ENCODE data around the gene PROKR2.

Gene PROKR2

GRCh38 chr20:5316188-5317158 lies at the start of gene PROKR2:
PROKR2 (minus strand) TSS chr20:5316954; CDS start chr20:5314369, 2,585 bp downstream.
- no peak for DNase-seq

DNA sequence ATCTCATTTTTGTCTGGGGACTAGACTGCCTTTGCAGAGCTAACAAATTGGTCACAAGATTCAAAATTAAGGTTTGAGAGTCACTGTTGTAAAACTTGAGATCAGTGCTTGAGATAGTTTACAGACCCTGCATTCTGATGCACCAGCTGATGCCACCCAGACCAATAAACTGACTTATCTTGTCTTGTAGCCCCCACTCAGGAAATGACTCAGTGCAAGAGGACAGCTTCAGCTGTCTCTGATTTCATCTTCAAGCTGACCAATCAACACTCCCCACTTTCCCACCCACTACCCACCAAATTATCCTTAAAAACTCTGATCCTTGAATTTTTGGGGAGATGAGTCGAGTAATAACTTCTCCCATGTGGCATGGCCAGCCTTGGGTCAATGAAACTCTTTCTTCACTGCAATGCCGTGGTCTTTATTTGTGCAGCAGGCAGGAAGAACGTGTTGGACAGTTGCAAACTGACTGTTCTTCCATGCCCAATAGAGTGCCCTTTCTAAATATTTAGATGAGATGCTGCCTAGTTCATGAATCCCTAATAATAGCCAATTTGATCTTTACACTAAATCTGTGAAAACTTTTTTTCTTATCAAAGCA lies 48.3 kb upstream of the PROKR2 start:
- no peak for DNase-seq

DNA sequence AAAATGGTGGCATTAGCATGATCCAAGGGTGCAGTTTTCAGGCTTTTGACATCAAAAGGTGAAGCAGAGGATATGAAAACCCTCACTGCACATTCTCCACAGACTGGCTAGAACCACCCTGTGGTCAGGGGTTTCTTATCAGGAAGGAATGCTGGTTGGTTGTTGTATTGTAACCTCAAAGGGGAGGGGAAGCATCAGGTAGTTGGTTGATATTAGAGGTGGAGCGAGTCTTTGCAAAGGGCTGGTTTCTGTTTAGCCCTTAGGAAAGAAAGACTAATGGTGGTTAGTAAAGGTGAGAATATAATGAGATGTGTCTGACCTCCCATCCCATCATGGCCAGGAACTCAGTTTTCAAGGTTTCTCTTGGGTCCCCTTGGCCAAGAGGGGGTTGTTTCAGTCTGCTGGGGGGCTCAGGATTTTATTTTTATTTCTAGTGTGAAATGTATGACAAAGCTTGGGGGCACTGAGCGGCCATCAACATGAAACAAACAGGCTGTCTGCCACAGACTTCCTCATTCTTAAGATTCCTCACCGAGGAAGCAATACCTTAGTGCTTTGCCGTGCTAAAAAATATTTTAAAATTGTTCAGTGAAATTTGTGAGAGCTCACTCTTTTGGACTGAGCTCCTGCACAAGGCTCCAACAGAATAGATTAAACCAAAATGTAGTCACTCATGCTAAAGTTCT lies 47.5 kb upstream of the PROKR2 start:
- DNase-seq, result no peak

DNA sequence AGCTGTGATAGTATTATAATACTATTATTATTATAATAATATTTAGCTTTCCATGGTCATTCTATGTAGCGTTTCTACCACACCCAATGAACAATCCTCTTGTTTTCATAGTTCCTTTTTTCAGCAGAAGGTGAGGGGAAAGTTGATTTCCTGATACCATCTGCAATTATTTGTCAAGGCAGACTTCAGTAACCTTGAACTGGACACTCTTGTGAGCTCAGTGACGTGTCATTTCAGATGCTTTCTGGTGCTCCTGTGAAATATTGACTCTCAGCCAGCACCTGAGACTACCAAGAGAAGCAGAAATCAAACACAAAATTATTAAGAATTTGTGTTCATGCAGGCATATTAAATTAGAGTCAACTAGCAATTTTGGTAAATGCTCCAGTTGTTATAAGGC lies 46.0 kb upstream of the PROKR2 start:
- DNase-seq, result no peak

GRCh38 chr20:5361176-5361575 lies 44.4 kb upstream of the PROKR2 start:
- no peak for DNase-seq

DNA sequence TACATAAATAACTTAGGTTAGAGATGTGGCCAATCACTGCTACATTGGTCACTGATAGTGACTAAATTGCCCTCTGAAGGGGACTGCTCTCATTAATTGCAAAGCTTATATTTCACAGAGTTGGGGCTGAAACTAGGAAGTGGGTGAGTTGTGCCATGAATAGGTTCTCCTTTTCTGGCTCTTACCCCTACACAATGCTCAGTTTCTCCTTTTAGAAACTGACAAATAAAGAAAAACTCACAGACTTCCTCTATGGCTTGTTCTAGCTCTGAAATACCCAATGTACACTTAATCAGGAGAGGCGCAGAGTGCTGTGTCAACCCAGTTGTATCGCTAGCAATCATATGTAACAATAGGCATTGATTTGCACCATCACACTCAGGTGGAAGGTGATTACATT lies 41.2 kb upstream of the PROKR2 start:
- DNase-seq, result no peak

DNA sequence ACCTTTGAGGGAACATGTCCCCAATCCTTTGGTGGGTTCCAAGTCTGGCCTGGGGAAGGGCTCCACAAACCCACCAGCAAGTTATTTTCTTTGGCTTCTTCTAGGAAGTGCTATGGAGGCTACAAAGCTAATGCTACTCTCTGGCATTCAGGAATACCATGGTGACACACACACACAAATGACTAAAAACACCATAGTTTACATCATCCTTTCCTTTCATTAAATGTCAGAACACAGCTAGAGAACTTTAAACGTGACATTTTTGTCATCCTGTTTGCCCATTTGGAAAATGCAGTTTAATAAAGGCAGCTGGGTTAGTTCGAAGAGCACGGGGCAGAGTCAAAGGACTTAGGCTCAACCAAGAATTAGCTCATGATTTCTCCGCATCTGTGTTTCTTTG lies 40.2 kb upstream of the PROKR2 start:
- no peak for DNase-seq

GRCh38 chr20:5354901-5355300 lies 38.1 kb upstream of the PROKR2 start:
- DNase-seq, result no peak

- DNase-seq, result no peak
Measured at GRCh38 chr20:5353624-5354496, 37.1 kb upstream of the PROKR2 start.

- DNase-seq, result no peak
Measured at GRCh38 chr20:5349448-5349847, 32.7 kb upstream of the PROKR2 start.

DNA sequence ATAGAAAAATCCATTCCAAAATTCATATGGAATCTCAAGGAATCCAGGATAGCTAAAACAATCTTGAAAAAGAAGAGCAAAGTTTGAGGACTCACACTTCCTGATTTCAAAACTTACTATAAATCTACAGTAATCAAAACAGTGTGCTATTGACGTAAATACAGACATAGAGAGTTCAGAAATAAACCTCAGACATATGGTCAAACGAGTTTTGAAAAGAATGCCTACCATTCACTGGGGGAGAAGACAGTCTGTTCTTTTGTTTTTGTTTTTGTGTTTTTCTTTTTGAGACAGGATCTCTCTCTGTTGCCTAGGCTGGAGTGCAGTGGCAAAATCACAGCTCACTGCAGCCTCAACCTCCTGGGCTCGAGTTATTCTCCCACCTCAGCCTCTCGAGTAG lies 25.3 kb upstream of the PROKR2 start:
- DNase-seq, result no peak

- no peak for DNase-seq
Measured at GRCh38 chr20:5331340-5331739, 14.6 kb upstream of the PROKR2 start.

DNA sequence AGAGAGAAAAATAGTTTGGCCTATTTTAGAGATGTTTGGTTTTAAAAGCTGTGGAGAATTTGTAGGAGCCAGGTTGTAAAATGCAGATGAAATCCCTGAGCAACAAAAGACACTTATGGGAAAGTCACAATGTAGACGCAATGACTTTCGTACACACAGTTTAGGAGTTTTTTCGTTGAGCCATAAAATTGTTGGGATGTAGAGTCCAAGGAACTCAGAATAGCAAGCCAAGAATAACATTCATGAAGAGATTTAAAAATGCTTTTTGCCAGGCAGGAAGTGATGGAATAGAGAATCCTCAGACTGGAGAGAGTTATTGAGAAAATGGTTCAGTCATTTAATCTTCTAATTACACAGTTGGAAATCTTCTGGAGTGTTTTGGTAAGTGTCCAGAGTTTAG lies 11.5 kb upstream of the PROKR2 start:
- no peak for DNase-seq

DNA sequence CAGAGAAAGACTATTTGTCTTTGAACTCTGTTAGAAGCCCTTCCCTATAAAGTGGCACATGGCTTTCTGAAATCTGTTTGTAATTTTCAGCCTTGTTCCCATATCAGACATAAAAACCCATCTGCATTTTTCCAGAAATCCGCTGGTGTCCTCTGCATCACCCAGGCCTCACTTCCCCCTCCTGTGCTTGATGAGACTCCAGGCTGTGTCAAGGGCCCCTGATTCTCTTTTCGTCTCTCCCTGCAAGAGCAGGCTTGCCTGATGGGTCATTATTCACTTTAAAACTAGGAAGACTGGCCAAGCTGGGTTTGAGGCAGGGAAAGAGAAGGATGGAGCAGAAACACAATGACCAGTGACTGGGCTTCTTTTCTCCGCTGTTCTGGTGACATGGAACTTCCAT lies 10.6 kb upstream of the PROKR2 start:
- no peak for DNase-seq

DNA sequence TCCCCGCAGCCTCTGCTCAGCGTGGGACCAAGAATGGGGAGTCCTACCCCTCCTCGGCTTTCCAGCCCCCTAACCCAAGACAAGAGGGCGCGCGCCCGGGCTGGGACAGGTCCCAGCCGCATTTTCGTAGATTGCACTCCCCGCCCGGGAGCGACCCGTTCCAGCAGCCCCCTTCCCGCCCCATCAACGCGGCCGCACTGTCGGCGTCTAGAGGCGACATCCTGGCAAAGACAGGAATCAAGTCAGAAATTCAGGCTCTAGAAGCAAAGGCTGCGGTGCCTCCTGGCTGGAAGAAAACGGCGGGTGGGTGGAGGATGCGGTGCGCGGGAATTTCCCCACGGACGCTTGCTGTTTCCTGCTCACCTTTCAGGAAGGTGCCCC lies 957 bp downstream of the PROKR2 start:
- DNase-seq, result no peak

GRCh38 chr20:5313916-5314315 lies 2.8 kb downstream of the PROKR2 start:
- DNase-seq, result no peak

GRCh38 chr20:5312518-5312917 lies 4.2 kb downstream of the PROKR2 start:
- no peak for DNase-seq

DNA sequence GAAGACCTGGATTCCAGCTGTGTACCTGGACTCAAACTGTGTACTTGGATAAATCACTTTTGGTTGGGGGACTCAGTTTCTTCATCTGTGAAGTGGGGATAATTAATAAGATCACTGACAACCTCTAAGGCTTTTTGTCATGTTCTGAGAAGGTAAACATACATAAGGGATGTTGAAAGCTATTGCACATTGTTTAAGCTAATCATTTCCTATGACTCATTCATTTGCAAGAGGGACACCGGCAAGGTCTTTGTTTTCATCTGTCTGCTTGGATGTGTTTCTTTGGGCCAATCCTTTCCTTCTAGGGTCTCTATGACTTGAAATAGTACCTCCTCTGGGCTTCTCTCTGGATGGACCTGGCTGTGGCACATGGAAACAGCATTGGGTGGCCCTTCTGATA lies 6.8 kb downstream of the PROKR2 start:
- no peak for DNase-seq

DNA sequence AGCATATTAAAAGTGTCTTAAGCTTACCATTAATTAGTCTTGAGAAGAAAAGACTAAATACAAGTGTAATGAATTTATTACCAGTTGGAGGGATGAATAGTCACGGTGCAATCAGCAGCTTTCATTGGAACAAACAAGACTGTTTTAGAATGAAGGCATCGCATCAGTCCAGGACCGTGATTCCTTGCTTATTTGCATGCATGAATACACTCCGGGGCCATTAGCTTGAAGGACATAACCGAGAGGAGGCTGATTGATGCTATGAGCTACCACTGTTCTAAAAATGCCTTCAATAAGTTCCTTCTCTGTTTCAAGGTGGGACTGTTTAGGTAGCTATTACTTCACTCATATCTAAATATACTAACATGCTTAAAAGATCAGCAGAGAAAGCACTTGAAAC lies 17.9 kb downstream of the PROKR2 start:
- no peak for DNase-seq

- no peak for DNase-seq
Measured at GRCh38 chr20:5297280-5298004, 19.3 kb downstream of the PROKR2 start.

DNA sequence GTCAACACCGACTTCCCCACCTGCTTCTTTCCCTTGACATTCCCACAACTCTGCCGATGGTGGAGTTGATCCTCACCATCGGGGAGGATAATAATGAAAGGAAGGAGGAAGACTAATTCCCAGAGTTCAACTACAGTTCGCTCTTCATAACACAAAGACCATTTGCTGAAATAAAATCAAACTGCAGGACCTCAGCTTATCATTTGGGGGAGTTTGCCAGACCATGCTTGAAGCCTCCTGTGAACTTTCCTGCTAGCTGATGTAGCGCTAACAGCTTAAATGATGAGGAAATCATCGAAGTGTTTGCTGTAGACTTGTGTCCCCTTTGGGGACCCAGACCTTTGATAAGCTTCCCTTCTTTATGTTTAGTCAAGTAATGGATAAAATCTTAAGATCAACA lies 26.2 kb downstream of the PROKR2 start:
- DNase-seq, result no peak

DNA sequence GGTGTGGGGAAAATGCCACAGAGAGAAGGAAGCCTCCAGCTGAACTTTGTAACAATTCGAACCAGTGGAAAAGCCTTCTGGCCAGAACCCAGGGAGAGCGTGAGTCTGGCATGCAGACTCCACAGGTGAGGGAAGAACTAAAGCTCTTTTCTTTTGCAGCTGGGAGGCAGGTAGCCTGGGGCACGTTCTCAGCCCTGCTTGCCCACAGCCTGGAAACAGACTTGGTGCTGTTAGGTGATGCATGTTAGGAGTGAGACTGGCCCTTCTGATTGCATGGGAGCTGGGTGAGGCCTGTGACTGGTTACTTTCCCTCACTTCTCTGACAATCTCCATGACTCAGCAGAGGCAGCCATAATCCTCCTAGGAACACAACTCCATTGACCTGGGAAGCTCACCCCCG lies 34.2 kb downstream of the PROKR2 start:
- DNase-seq, result no peak
